Activated B cell treated with CpG ODN at 0.5 μM for 24 hours (primary cell): ENCODE data around the gene GCC2. TPM values are rescaled to one million over a fixed set of nuclear protein-coding genes. Genes with fewer than 3 reads are reported as not detected.

Experiments used
- total RNA-seq: library from RNA; stranded (reverse); gene quantifications from 2 replicates; pipeline ENCODE4 v1.2.3, GENCODE V29; 2022

Gene GCC2
- total RNA-seq, 1 donor from 2014 or later, result 53.8 TPM

Other genes with a start within 250 kb of the GCC2 start
- gene SULT1C3, start 209.2 kb upstream of the GCC2 start, total RNA-seq, result not detected in 2 replicates
- not detected in 2 replicates for gene SULT1C2, start 160.3 kb upstream of the GCC2 start, total RNA-seq
- gene SULT1C4, start 71.3 kb upstream of the GCC2 start, total RNA-seq, result not detected in 2 replicates
- 33.3 and 34.8 TPM in 2 replicates for gene LIMS1, start 85.3 kb downstream of the GCC2 start, total RNA-seq